CD14-positive monocyte (primary cell): ENCODE data around the gene HSBP1. TPM values are rescaled to one million over a fixed set of nuclear protein-coding genes. Genes with fewer than 3 reads are reported as not detected.

Experiments used
- DNase-seq, 3 donors: peaks; one replicate each; pipeline ENCODE4 v3.0.0-alpha.2; 2011 to 2022
- H2AFZ ChIP-seq: 2 replicates; pipeline ENCODE4 v1.6.0; 2012; ENCODE audit warnings: mild to moderate bottlenecking, low read depth, low read length, inconsistent platforms; ENCODE audit not compliant: insufficient read depth, poor library complexity, severe bottlenecking
- H3K27ac ChIP-seq, 2 donors: 1 replicate in 1 of 2; 2 replicates in 1 of 2; pipeline ENCODE4 v1.5.1; 2012 to 2013; ENCODE audit warnings: low read length in 2 of 2, control low read depth in 1 of 2, inconsistent platforms in 1 of 2, low read depth in 1 of 2, mild to moderate bottlenecking in 1 of 2
- H3K27me3 ChIP-seq, 2 donors: one replicate each; pipeline versions ENCODE4 v1.6.0 to v1.6.1; 2011 to 2013; ENCODE audit warnings: low read length in 2 of 2; ENCODE audit not compliant: control insufficient read depth in 2 of 2, insufficient read depth in 2 of 2
- H3K36me3 ChIP-seq, 2 donors: replicated peaks in 1 of 2; 1 replicate in 1 of 2; 2 replicates in 1 of 2; pipeline versions ENCODE4 v1.5.1 to v1.6.1; 2012 to 2013; ENCODE audit warnings: low read length in 2 of 2, control low read depth in 1 of 2, inconsistent platforms in 1 of 2, mild to moderate bottlenecking in 1 of 2; ENCODE audit not compliant: insufficient read depth in 2 of 2, control insufficient read depth in 1 of 2
- H3K4me1 ChIP-seq, 2 donors: 1 replicate in 1 of 2; 2 replicates in 1 of 2; pipeline versions ENCODE4 v1.5.1 to v1.6.1; 2012 to 2013; ENCODE audit warnings: low read length in 2 of 2, control low read depth in 1 of 2, inconsistent platforms in 1 of 2, mild to moderate bottlenecking in 1 of 2, moderate library complexity in 1 of 2; ENCODE audit not compliant: insufficient read depth in 2 of 2, control insufficient read depth in 1 of 2
- H3K4me2 ChIP-seq: replicated peaks from 2 replicates; pipeline ENCODE3; 2012; ENCODE audit warnings: low read length, moderate library complexity, mild to moderate bottlenecking; ENCODE audit not compliant: poor library complexity, severe bottlenecking; ENCODE audit errors: extremely low read depth
- H3K4me3 ChIP-seq, 3 experiments: fragments of 200-600 bp in 1 of 3; sonication (generic) in 1 of 3; replicated peaks in 1 of 3; 1 replicate in 2 of 3; 2 replicates in 1 of 3; pipeline ENCODE4 v1.5.1; 2011 to 2013; ENCODE audit warnings: low read length in 3 of 3, mild to moderate bottlenecking in 3 of 3, control low read depth in 2 of 3, low read depth in 2 of 3, inconsistent platforms in 1 of 3, moderate library complexity in 1 of 3
- H3K79me2 ChIP-seq: 2 replicates; pipeline ENCODE4 v1.6.0; 2012; ENCODE audit warnings: mild to moderate bottlenecking, control low read depth, inconsistent platforms, low read length, moderate library complexity; ENCODE audit not compliant: insufficient read depth
- H3K9ac ChIP-seq: 2 replicates; pipeline ENCODE4 v1.6.0; 2017; ENCODE audit warnings: low read length, mild to moderate bottlenecking; ENCODE audit not compliant: insufficient read depth, poor library complexity, severe bottlenecking
- H3K9me3 ChIP-seq, 2 donors: replicated peaks in 1 of 2; 1 replicate in 1 of 2; 2 replicates in 1 of 2; pipeline versions ENCODE4 v1.5.1 to v1.6.1; 2012 to 2013; ENCODE audit warnings: low read length in 2 of 2, control low read depth in 1 of 2; ENCODE audit not compliant: control insufficient read depth in 1 of 2, insufficient read depth in 1 of 2
- H4K20me1 ChIP-seq: 2 replicates; pipeline ENCODE4 v1.6.0; 2012; ENCODE audit warnings: mild to moderate bottlenecking, low read length, control low read depth, moderate library complexity; ENCODE audit not compliant: insufficient read depth
- H3K27ac Mint-ChIP-seq, 7 donors: one replicate each; pipeline ENCODE4 v1.8.0; 2020; ENCODE audit warnings: mild to moderate bottlenecking in 7 of 7, mixed read lengths in 7 of 7, moderate library complexity in 6 of 7, inconsistent platforms in 2 of 7
- H3K27me3 Mint-ChIP-seq, 3 donors: one replicate each; pipeline ENCODE4 v1.8.0; 2021 to 2022; ENCODE audit warnings: low read depth in 3 of 3, mild to moderate bottlenecking in 3 of 3, mixed read lengths in 3 of 3, moderate library complexity in 3 of 3, inconsistent platforms in 1 of 3
- H3K36me3 Mint-ChIP-seq, 2 donors: one replicate each; pipeline ENCODE4 v1.8.0; 2020; ENCODE audit warnings: mixed read lengths in 2 of 2, inconsistent platforms in 1 of 2, mild to moderate bottlenecking in 1 of 2
- H3K4me1 Mint-ChIP-seq: one replicate; pipeline ENCODE4 v1.8.0; 2020; ENCODE audit warnings: mild to moderate bottlenecking, mixed read lengths
- H3K4me3 Mint-ChIP-seq, 2 donors: one replicate each; pipeline ENCODE4 v1.8.0; 2020; ENCODE audit warnings: mild to moderate bottlenecking in 2 of 2, mixed read lengths in 2 of 2, moderate library complexity in 1 of 2
- H3K9me3 Mint-ChIP-seq, 7 donors: one replicate each; pipeline ENCODE4 v1.8.0; 2020 to 2022; ENCODE audit warnings: mixed read lengths in 7 of 7, mild to moderate bottlenecking in 6 of 7, moderate library complexity in 6 of 7, inconsistent platforms in 2 of 7
- WGBS: methylation state at CpG from one replicate; pipeline ENCODE4 v1.1.5; 2013; ENCODE audit warnings: missing lambda C conversion rate; ENCODE audit not compliant: insufficient coverage; 5-methylcytosine and 5-hydroxymethylcytosine counted together
- intact Hi-C, 2 donors: fragments of 100-400 bp; cut with micrococcal nuclease; formaldehyde crosslinking; loops; one replicate each; pipeline versions ENCODE4 v1.15.0 to v1.15.1; 2023
- polyA plus RNA-seq, 3 donors: library from polyadenylated mRNA; depleted of rRNA in 1 of 3; unstranded in 2 of 3; stranded (reverse) in 1 of 3; fragments of 300-500 nt in 2 of 3; fragments of >200 nt in 1 of 3; fragmentation: Illumina TruSeq in 2 of 3; gene quantifications; 1 replicate in 2 of 3; 2 replicates in 1 of 3; pipeline ENCODE4 v1.2.3, GENCODE V29; 2012 to 2021
- TF ChIP-seq, protein P1 (sequence below): fragments of 200-600 bp; IDR thresholded peaks from one replicate; pipeline ENCODE4 v1.8.0; 2022; ENCODE audit warnings: antibody characterized with exemption, mild to moderate bottlenecking

HSBP1 gene
- polyA plus RNA-seq, 3 donors, result 16.9 to 194 (median 178) TPM

DNA sequence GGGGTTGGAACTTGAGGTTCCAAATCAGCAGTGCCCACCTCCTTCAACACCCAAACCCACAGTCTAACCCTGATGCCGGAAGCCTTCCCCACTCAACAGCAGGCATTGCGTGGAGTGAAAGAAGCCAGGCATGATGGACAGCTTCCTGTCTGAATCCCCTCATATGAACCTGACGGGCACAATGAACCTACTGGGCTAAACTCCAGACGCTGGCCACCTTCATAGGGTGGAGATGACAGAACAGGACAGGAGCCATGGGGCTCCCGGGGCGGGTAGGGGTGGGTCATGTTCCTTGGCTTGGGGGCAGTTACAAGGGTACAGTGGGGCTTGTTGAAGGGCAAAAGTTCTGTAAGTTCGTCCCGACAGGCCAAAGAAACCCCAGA is 460 bp upstream of the HSBP1 start:
- Histone ChIP-seq H3K79me2 (peaks cover 35% of the 10 kb centered on the region), H3K4me2 (peak overlapping the region; percentile 97), H3K27ac (peak overlapping the region; percentile 90 to 93), H3K4me3 (peak overlapping the region in 1 of 3 experiments; percentile 94), H2AFZ (peak overlapping the region; percentile 68), H3K36me3 (peaks cover 19 to 28% of the 10 kb centered on the region in 2 donors), H3K9ac (peak overlapping the region; percentile 95), H3K4me1 (peaks cover 58 to 66% of the 10 kb centered on the region in 2 donors), H4K20me1 (peaks cover 32% of the 10 kb centered on the region), H3K9me3 (no peaks in the 10 kb centered on the region), H3K27me3 (no peaks in the 10 kb centered on the region)
- Mint-ChIP-seq H3K27me3 (no peaks in the 10 kb centered on the region), H3K36me3 (peaks cover 36 to 38% of the 10 kb centered on the region in 2 donors), H3K9me3 (peaks cover 0 to 7% (median 2%) of the 10 kb centered on the region in 7 donors), H3K27ac (peak overlapping the region; percentile 93 to 99 (median 97)), H3K4me3 (no peak overlapping the region), H3K4me1 (peaks cover 72% of the 10 kb centered on the region)
- WGBS, result 97% methylated on average over 3 of the region's 8 CpGs
- TF ChIP-seq, protein P1, sequence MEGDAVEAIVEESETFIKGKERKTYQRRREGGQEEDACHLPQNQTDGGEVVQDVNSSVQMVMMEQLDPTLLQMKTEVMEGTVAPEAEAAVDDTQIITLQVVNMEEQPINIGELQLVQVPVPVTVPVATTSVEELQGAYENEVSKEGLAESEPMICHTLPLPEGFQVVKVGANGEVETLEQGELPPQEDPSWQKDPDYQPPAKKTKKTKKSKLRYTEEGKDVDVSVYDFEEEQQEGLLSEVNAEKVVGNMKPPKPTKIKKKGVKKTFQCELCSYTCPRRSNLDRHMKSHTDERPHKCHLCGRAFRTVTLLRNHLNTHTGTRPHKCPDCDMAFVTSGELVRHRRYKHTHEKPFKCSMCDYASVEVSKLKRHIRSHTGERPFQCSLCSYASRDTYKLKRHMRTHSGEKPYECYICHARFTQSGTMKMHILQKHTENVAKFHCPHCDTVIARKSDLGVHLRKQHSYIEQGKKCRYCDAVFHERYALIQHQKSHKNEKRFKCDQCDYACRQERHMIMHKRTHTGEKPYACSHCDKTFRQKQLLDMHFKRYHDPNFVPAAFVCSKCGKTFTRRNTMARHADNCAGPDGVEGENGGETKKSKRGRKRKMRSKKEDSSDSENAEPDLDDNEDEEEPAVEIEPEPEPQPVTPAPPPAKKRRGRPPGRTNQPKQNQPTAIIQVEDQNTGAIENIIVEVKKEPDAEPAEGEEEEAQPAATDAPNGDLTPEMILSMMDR, result no peak
- no peak for DNase-seq
- intact Hi-C loops, result loop anchor here (5.0 kb wide), 1 partner anchor 65 kb away; no protein-coding TSS in a partner anchor

DNA sequence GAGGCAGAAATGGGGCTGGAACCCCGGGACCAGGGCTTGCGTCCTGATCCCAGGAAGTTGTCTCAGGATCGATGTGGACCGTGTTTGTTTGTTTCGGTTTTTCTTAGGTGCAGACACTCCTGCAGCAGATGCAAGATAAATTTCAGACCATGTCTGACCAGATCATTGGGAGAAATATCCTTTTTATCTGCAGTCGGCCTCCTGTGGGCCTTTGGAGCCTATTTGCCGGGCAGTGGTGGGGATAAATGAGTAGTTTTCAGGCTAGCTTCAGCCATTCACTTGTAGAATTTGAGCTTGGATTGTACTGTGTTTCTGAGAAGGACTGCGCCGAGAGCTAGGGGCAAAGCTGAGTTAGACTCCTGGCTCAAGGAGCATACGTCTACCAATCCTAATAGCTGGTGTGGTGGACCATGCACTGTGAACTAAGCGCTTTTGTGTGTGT is 816 bp downstream of the HSBP1 start:
- H3K27ac Mint-ChIP-seq, result peak overlapping the region; percentile 93 to 99 (median 98)
- TF ChIP-seq, protein P1, result no peak
- no peaks in the 10 kb centered on the region for H3K27me3 Mint-ChIP-seq
- no peak for DNase-seq
- H3K79me2 ChIP-seq, result peaks cover 35% of the 10 kb centered on the region
- WGBS, result 3% methylated on average over 6 of the region's 11 CpGs
- H4K20me1 ChIP-seq, result peaks cover 40% of the 10 kb centered on the region
- H3K36me3 ChIP-seq, result peaks cover 24 to 37% of the 10 kb centered on the region in 2 donors
- H3K9ac ChIP-seq, result peak overlapping the region; percentile 95
- H3K36me3 Mint-ChIP-seq, result peaks cover 45 to 47% of the 10 kb centered on the region in 2 donors
- peaks cover 0 to 7% (median 2%) of the 10 kb centered on the region in 7 donors for H3K9me3 Mint-ChIP-seq
- peak overlapping the region; percentile 97 for H3K4me2 ChIP-seq
- peak overlapping the region; percentile 90 to 93 for H3K27ac ChIP-seq
- H3K4me1 ChIP-seq, result peaks cover 48 to 65% of the 10 kb centered on the region in 2 donors
- no peaks in the 10 kb centered on the region for H3K27me3 ChIP-seq
- peak overlapping the region; percentile 61 to 94 (median 62) for H3K4me3 ChIP-seq
- intact Hi-C loops, result loop anchor here (5.0 kb wide), 1 partner anchor 66 kb away; no protein-coding TSS in a partner anchor
- no peaks in the 10 kb centered on the region for H3K9me3 ChIP-seq
- H2AFZ ChIP-seq, result peak overlapping the region; percentile 94
- peak overlapping the region; percentile 96 to 97 for H3K4me3 Mint-ChIP-seq
- H3K4me1 Mint-ChIP-seq, result peaks cover 65% of the 10 kb centered on the region
